ENCODE results near the gene GPC6. TPM values are rescaled to one million over a fixed set of nuclear protein-coding genes. Genes with fewer than 3 reads are reported as not detected.

Gene GPC6
- total RNA-seq, 1 donor from 2014 or later: 5.5 TPM

DNA sequence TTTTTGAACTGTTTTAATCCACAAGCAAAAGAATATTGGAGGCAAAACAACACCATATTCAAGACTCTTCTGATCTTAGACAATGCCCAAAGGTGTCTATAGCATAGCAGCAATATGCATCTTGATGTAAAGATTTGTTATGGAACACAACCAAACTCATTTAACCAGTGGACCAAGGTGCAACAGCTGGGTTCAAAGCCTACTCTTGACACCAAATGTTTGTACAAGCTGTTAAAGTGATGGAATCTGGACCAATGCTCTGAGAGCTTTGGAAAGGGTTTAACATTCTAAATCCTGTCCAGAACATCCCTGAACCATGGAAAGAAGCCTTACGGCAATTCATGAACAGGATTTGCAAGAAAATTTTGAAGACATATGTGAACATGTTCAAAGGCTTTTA lies 520.0 kb downstream of the GPC6 start:
- FAIRE-seq (no peak), DNase-seq (ENCODE audit: low read depth) (no peak)
- H3K4me3 ChIP-seq (ENCODE audit: low read depth, low read length): no peak overlapping the region
- TF ChIP-seq CTCF (IDR thresholded peaks at IDR 0.05; ENCODE audit: insufficient read depth, low read length, severe bottlenecking): no peak
- H3K27me3 ChIP-seq (ENCODE audit: control insufficient read depth, insufficient read depth, low read length): no peaks in the 10 kb centered on the region
- H3K36me3 ChIP-seq (ENCODE audit: control insufficient read depth, insufficient read depth, low read length): no peaks in the 10 kb centered on the region

- FAIRE-seq (no peak), DNase-seq (ENCODE audit: low read depth) (no peak)
- no peaks in the 10 kb centered on the region for H3K36me3 ChIP-seq (ENCODE audit: control insufficient read depth, insufficient read depth, low read length)
- no peak overlapping the region for H3K4me3 ChIP-seq (ENCODE audit: low read depth, low read length)
- no peak for TF ChIP-seq CTCF (IDR thresholded peaks at IDR 0.05; ENCODE audit: insufficient read depth, low read length, severe bottlenecking)
- no peaks in the 10 kb centered on the region for H3K27me3 ChIP-seq (ENCODE audit: control insufficient read depth, insufficient read depth, low read length)
Measured at GRCh38 chr13:93750676-93751075, 524.1 kb downstream of the GPC6 start.

DNA sequence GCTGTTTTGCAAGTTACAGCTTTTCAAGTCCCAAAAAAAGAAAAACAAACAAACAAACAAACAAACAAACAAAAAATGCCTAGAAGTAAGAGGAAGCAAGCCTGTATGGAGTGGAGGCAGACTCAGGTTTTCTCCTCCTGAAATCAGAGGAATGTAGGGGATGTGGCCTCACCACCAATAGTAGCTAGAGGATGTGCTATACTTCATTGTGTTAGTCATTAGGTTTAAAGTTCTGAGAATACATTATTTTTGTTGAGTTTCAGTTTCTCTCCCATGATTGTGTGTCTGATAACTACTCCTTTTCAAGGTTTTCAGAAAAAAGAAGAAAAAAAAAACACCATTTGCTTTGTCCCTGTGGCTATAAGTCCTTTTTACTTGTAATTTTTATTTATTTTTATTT lies 524.5 kb downstream of the GPC6 start:
- no peak for TF ChIP-seq CTCF (IDR thresholded peaks at IDR 0.05; ENCODE audit: insufficient read depth, low read length, severe bottlenecking)
- no peaks in the 10 kb centered on the region for H3K36me3 ChIP-seq (ENCODE audit: control insufficient read depth, insufficient read depth, low read length)
- no peak overlapping the region for H3K4me3 ChIP-seq (ENCODE audit: low read depth, low read length)
- no peaks in the 10 kb centered on the region for H3K27me3 ChIP-seq (ENCODE audit: control insufficient read depth, insufficient read depth, low read length)
- no peak for DNase-seq (ENCODE audit: low read depth)
- FAIRE-seq: no peak

- Histone ChIP-seq H3K4me3 (ENCODE audit: low read depth, low read length) (no peak overlapping the region), H3K36me3 (ENCODE audit: control insufficient read depth, insufficient read depth, low read length) (no peaks in the 10 kb centered on the region), H3K27me3 (ENCODE audit: control insufficient read depth, insufficient read depth, low read length) (no peaks in the 10 kb centered on the region)
- FAIRE-seq (no peak), DNase-seq (ENCODE audit: low read depth) (no peak)
- TF ChIP-seq CTCF (IDR thresholded peaks at IDR 0.05; ENCODE audit: insufficient read depth, low read length, severe bottlenecking): no peak
Measured at GRCh38 chr13:93752541-93752940, 525.9 kb downstream of the GPC6 start.

- no peak for TF ChIP-seq CTCF (IDR thresholded peaks at IDR 0.05; ENCODE audit: insufficient read depth, low read length, severe bottlenecking)
- H3K4me3 ChIP-seq (ENCODE audit: low read depth, low read length): no peak overlapping the region
- DNase-seq (ENCODE audit: low read depth) (no peak), FAIRE-seq (no peak)
- H3K27me3 ChIP-seq (ENCODE audit: control insufficient read depth, insufficient read depth, low read length): no peaks in the 10 kb centered on the region
- no peaks in the 10 kb centered on the region for H3K36me3 ChIP-seq (ENCODE audit: control insufficient read depth, insufficient read depth, low read length)
Measured at GRCh38 chr13:93753639-93754038, 527.0 kb downstream of the GPC6 start.

DNA sequence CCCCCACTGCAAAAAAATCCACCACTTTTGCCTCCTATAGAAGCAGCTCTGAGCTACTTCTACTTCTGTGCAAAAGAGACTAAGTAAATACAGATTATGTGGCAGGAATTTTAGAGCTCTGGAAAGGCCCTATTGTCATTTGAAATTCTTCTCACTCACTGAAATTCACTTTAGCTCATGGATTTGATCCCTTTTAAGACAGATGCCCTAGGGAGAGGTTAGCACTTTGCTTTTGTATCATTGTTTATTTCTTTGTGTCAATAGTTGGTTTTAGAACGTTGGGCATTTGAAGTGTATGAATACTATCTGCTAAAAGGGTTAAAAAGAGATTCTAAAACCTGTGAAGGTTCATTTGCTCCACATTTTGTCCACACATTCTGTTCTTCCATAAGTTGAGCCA lies 528.7 kb downstream of the GPC6 start:
- Histone ChIP-seq H3K27me3 (ENCODE audit: control insufficient read depth, insufficient read depth, low read length) (no peaks in the 10 kb centered on the region), H3K36me3 (ENCODE audit: control insufficient read depth, insufficient read depth, low read length) (no peaks in the 10 kb centered on the region), H3K4me3 (ENCODE audit: low read depth, low read length) (no peak overlapping the region)
- DNase-seq (ENCODE audit: low read depth) (no peak), FAIRE-seq (no peak)
- no peak for TF ChIP-seq CTCF (IDR thresholded peaks at IDR 0.05; ENCODE audit: insufficient read depth, low read length, severe bottlenecking)
